Measurements from ENCODE around the gene EIF4H. TPM values are rescaled to one million over a fixed set of nuclear protein-coding genes. Genes with fewer than 3 reads are reported as not detected.

EIF4H gene
- polyA plus RNA-seq, 2 of the 4 experiments (the other 2 are of a cell fraction): 361 to 364 TPM

GRCh38 chr7:74138334-74138867 is 35.8 kb upstream of the EIF4H start:
- ChIA-PET CTCF (interaction anchor here (0.5 to 1.4 kb wide), 5 partner anchors 19 to 371 kb away, joined by 3 to 4 read pairs (median 3); no protein-coding TSS in a partner anchor), POLR2A (no interaction called here)
- H3K4me1 ChIP-seq: no peaks in the 10 kb centered on the region
- FAIRE-seq (no peak), ATAC-seq (no peak; a peak in 1 of 6 replicates), DNase-seq (ENCODE audit: low read depth in 1 of 2, low spot score in 1 of 2) (no peak)
- H3K9me3 ChIP-seq: no peaks in the 10 kb centered on the region
- H3K27ac ChIP-seq: no peak overlapping the region
- no peak for TF ChIP-seq ZSCAN20 (CRISPR knock-in tag; IDR thresholded peaks at IDR 0.05)
- no peak for TF ChIP-seq BHLHE40 (IDR thresholded peaks at IDR 0.05; ENCODE audit: low read depth, low read length)
- no peak for TF ChIP-seq REST (IDR thresholded peaks at IDR 0.05)
- no peak for TF ChIP-seq ZNF302 (CRISPR knock-in tag; IDR thresholded peaks at IDR 0.05)
- TF ChIP-seq HEYL (CRISPR knock-in tag; IDR thresholded peaks at IDR 0.05): no peak
- WGBS (ENCODE audit: missing lambda C conversion rate): 92% methylated on average over 12 of the region's 12 CpGs
- no peak overlapping the region for H3K4me2 ChIP-seq
- H3K4me3 ChIP-seq: no peak overlapping the region

GRCh38 chr7:74138945-74139843 is 35.0 kb upstream of the EIF4H start:
- CTCF ChIA-PET: interaction anchor here (0.5 to 1.6 kb wide), 6 partner anchors 8 to 370 kb away, joined by 3 to 5 read pairs (median 3); no protein-coding TSS in a partner anchor

GRCh38 chr7:74141705-74142104 is 32.5 kb upstream of the EIF4H start:
- 41% methylated on average over 1 of the region's 1 CpG for WGBS (ENCODE audit: missing lambda C conversion rate)
- TF ChIP-seq RAD21 (conservative IDR thresholded peaks at IDR 0.05 in 1 of 2, IDR thresholded peaks at IDR 0.05 in 1 of 2) (no peak), SMC3 (IDR thresholded peaks at IDR 0.05) (no peak), ZFP36 (IDR thresholded peaks at IDR 0.05; ENCODE audit: borderline replicate concordance, partially characterized antibody) (no peak), BHLHE40 (IDR thresholded peaks at IDR 0.05; ENCODE audit: low read depth, low read length) (no peak), ZC3H11A (IDR thresholded peaks at IDR 0.05) (no peak), USF2 (IDR thresholded peaks at IDR 0.05) (no peak), HOXB13 (CRISPR knock-in tag; IDR thresholded peaks at IDR 0.05; ENCODE audit: low read depth) (no peak), RFX5 (IDR thresholded peaks at IDR 0.05) (no peak), TP53 (CRISPR knock-in tag; IDR thresholded peaks at IDR 0.05) (no peak), FOXS1 (CRISPR knock-in tag; IDR thresholded peaks at IDR 0.05) (no peak), HMGXB4 (CRISPR knock-in tag; IDR thresholded peaks at IDR 0.05; ENCODE audit: borderline replicate concordance) (no peak), GATA3 (IDR thresholded peaks at IDR 0.05; ENCODE audit: borderline replicate concordance) (no peak), CHD2 (IDR thresholded peaks at IDR 0.05; ENCODE audit: low read length, partially characterized antibody) (no peak)
- H3K4me1 ChIP-seq: no peaks in the 10 kb centered on the region
- no peak overlapping the region for H3K4me2 ChIP-seq
- ATAC-seq (no peak), FAIRE-seq (no peak), DNase-seq (ENCODE audit: low read depth in 1 of 2, low spot score in 1 of 2) (no peak)
- no peak overlapping the region for H3K27ac ChIP-seq
- no peaks in the 10 kb centered on the region for H3K9me3 ChIP-seq
- ChIA-PET CTCF (interaction anchor here (0.6 to 1.6 kb wide), 6 partner anchors 20 to 264 kb away, joined by 3 to 4 read pairs (median 3); no protein-coding TSS in a partner anchor), POLR2A (no interaction called here)
- H3K4me3 ChIP-seq: no peak overlapping the region

More at GRCh38 chr7:74138945-74139843, 35.0 kb upstream of the EIF4H start:
- Histone ChIP-seq H3K4me3 (no peak overlapping the region), H3K4me1 (no peaks in the 10 kb centered on the region), H3K9me3 (no peaks in the 10 kb centered on the region), H3K4me2 (no peak overlapping the region), H3K27ac (no peak overlapping the region)
- ATAC-seq (peak; percentile 34 to 42; a peak in 3 of 6 replicates), DNase-seq (ENCODE audit: low read depth in 1 of 2, low spot score in 1 of 2) (no peak), FAIRE-seq (no peak)
- WGBS (ENCODE audit: missing lambda C conversion rate): 79% methylated on average over 15 of the region's 16 CpGs
- POLR2A ChIA-PET: no interaction called here
- TF ChIP-seq ZNF302 (CRISPR knock-in tag; IDR thresholded peaks at IDR 0.05) (no peak), CBX8 (IDR thresholded peaks at IDR 0.05) (no peak), HEYL (CRISPR knock-in tag; IDR thresholded peaks at IDR 0.05) (no peak), RARB (CRISPR knock-in tag; IDR thresholded peaks at IDR 0.05) (no peak), RFX5 (IDR thresholded peaks at IDR 0.05) (no peak), EP300 (IDR thresholded peaks at IDR 0.05) (no peak), POLR2A (IDR thresholded peaks at IDR 0.05; ENCODE audit: low read length) (no peak), RAD21 (conservative IDR thresholded peaks at IDR 0.05 in 1 of 2, IDR thresholded peaks at IDR 0.05 in 1 of 2) (no peak), ZSCAN20 (CRISPR knock-in tag; IDR thresholded peaks at IDR 0.05) (no peak), ZC3H11A (IDR thresholded peaks at IDR 0.05) (no peak), POLR2AphosphoS2 (conservative IDR thresholded peaks at IDR 0.05; ENCODE audit: low read length) (no peak), EHF (CRISPR knock-in tag; IDR thresholded peaks at IDR 0.05) (no peak), RCOR1 (IDR thresholded peaks at IDR 0.05; ENCODE audit: low read depth, low read length) (no peak), HOXB5 (CRISPR knock-in tag; IDR thresholded peaks at IDR 0.05) (no peak), ESRRA (IDR thresholded peaks at IDR 0.05; ENCODE audit: borderline replicate concordance, low read length) (no peak), HES2 (IDR thresholded peaks at IDR 0.05) (no peak), CHD4 (IDR thresholded peaks at IDR 0.05; ENCODE audit: borderline replicate concordance) (no peak)
